BE2C (cell line): ENCODE results near the gene SNX8.

Experiments used
- DNase-seq: peaks from one replicate; pipeline ENCODE4 v3.0.0-alpha.2; 2020
- H3K27me3 ChIP-seq: fragments of 250-450 bp; sonication (Bioruptor Pico); 2 replicates; pipeline ENCODE4 v1.5.1; 2020; ENCODE audit warnings: mild to moderate bottlenecking
- H3K36me3 ChIP-seq: fragments of 250-450 bp; sonication (Bioruptor Pico); 2 replicates; pipeline ENCODE4 v1.5.1; 2020; ENCODE audit warnings: mild to moderate bottlenecking
- H3K4me1 ChIP-seq: fragments of 250-450 bp; sonication (Bioruptor Pico); 2 replicates; pipeline ENCODE4 v1.5.1; 2020
- H3K4me3 ChIP-seq: 2 replicates; pipeline ENCODE4 v1.5.1; 2011; ENCODE audit warnings: low read depth, low read length
- H3K9me3 ChIP-seq: fragments of 250-450 bp; sonication (Bioruptor Pico); 2 replicates; pipeline ENCODE4 v1.5.1; 2020
- CTCF ChIP-seq: IDR thresholded peaks from 2 replicates; pipeline ENCODE4 v1.5.1; 2012; ENCODE audit warnings: mild to moderate bottlenecking, low read depth, low read length

The SNX8 gene

DNA sequence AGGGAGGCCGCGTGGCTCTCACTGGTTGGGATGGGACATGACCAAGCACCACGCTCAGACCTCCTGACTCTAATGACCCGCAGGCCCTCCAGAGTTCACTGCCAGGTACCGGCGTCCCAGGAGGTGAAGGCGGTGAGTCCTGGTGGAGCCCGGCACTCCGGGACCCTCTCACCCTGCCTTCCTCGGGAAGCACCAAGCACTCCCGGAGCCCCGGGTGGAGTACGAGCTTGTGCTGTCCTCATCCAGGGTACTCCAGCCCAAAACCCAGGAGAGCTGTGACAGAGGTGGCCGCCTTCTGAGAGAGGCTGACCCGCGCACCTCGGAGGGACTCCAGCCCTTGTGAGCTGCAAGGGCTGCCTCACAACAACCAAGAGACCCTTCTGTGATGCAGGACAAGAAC is 90.9 kb downstream of the SNX8 start:
- TF ChIP-seq CTCF, result no peak
- no peaks in the 10 kb centered on the region for H3K27me3 ChIP-seq
- H3K9me3 ChIP-seq, result no peaks in the 10 kb centered on the region
- H3K4me1 ChIP-seq, result no peaks in the 10 kb centered on the region
- no peak for DNase-seq
- peaks cover 73% of the 10 kb centered on the region for H3K36me3 ChIP-seq
- no peak overlapping the region for H3K4me3 ChIP-seq

GRCh38 chr7:2222516-2222915 is 91.7 kb downstream of the SNX8 start:
- DNase-seq, result no peak
- Histone ChIP-seq H3K27me3 (no peaks in the 10 kb centered on the region), H3K9me3 (no peaks in the 10 kb centered on the region), H3K36me3 (peaks cover 80% of the 10 kb centered on the region), H3K4me3 (no peak overlapping the region), H3K4me1 (no peaks in the 10 kb centered on the region)
- no peak for TF ChIP-seq CTCF

GRCh38 chr7:2220954-2221353 is 93.3 kb downstream of the SNX8 start:
- no peak overlapping the region for H3K4me3 ChIP-seq
- no peaks in the 10 kb centered on the region for H3K4me1 ChIP-seq
- H3K27me3 ChIP-seq, result no peaks in the 10 kb centered on the region
- no peak for TF ChIP-seq CTCF
- H3K9me3 ChIP-seq, result no peaks in the 10 kb centered on the region
- H3K36me3 ChIP-seq, result peaks cover 81% of the 10 kb centered on the region
- no peak for DNase-seq

- Histone ChIP-seq H3K9me3 (no peaks in the 10 kb centered on the region), H3K4me3 (no peak overlapping the region), H3K27me3 (no peaks in the 10 kb centered on the region), H3K4me1 (no peaks in the 10 kb centered on the region), H3K36me3 (peaks cover 81% of the 10 kb centered on the region)
- no peak for TF ChIP-seq CTCF
- DNase-seq, result no peak
These were observed 93.7 kb downstream of the SNX8 start for GRCh38 chr7:2220506-2220905.

GRCh38 chr7:2220030-2220429 is 94.2 kb downstream of the SNX8 start:
- no peaks in the 10 kb centered on the region for H3K4me1 ChIP-seq
- TF ChIP-seq CTCF, result no peak
- H3K9me3 ChIP-seq, result no peaks in the 10 kb centered on the region
- no peak for DNase-seq
- no peaks in the 10 kb centered on the region for H3K27me3 ChIP-seq
- no peak overlapping the region for H3K4me3 ChIP-seq
- peaks cover 78% of the 10 kb centered on the region for H3K36me3 ChIP-seq

- Histone ChIP-seq H3K4me1 (no peaks in the 10 kb centered on the region), H3K9me3 (no peaks in the 10 kb centered on the region), H3K4me3 (no peak overlapping the region), H3K36me3 (peaks cover 78% of the 10 kb centered on the region), H3K27me3 (no peaks in the 10 kb centered on the region)
- no peak for DNase-seq
- no peak for TF ChIP-seq CTCF
These were observed 94.6 kb downstream of the SNX8 start for GRCh38 chr7:2219606-2220005.
